SK-N-SH (cell line): ENCODE measurements around the gene OPA3.

Experiments
- FOXJ3 ChIP-seq: sonication (generic); formaldehyde crosslinking; IDR thresholded peaks from 2 replicates; pipeline ENCODE4 v1.5.1; 2020; ENCODE audit warnings: mild to moderate bottlenecking, missing genetic modification reagents
- TF ChIP-seq, protein P1 (sequence below): fragments of 200-600 bp; sonication (generic); IDR thresholded peaks from 2 replicates; pipeline ENCODE4 v1.6.1; 2017; ENCODE audit warnings: antibody characterized with exemption, mild to moderate bottlenecking, moderate library complexity

DNA sequence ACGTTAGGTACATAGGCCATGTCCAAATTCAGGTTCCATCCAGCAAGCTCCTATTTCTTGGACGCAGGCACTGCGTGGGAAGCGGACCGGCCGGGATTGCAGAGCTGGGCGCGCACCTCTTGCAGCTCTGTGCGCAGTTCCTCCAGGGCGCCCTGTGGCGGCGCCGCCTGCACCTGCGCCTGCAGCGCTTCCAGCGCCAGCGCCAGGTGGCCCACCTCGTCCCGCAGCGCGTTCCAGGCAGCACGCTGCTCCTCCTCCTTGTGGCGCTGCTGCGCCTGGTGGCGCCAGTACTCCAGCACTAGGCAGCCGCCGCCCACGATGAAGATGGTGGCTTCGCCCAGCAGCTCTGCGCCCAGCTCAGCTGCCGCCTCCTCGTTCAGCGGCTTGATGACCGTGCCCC, 31.1 kb downstream of the OPA3 start:
- TF ChIP-seq, protein P1, sequence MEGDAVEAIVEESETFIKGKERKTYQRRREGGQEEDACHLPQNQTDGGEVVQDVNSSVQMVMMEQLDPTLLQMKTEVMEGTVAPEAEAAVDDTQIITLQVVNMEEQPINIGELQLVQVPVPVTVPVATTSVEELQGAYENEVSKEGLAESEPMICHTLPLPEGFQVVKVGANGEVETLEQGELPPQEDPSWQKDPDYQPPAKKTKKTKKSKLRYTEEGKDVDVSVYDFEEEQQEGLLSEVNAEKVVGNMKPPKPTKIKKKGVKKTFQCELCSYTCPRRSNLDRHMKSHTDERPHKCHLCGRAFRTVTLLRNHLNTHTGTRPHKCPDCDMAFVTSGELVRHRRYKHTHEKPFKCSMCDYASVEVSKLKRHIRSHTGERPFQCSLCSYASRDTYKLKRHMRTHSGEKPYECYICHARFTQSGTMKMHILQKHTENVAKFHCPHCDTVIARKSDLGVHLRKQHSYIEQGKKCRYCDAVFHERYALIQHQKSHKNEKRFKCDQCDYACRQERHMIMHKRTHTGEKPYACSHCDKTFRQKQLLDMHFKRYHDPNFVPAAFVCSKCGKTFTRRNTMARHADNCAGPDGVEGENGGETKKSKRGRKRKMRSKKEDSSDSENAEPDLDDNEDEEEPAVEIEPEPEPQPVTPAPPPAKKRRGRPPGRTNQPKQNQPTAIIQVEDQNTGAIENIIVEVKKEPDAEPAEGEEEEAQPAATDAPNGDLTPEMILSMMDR = no peak
- no peak for TF ChIP-seq FOXJ3 (CRISPR knock-in tag)
